GM21786 (cell line): ENCODE data around the gene OCSTAMP.

Source experiments
- ATAC-seq: cut with Tn5 transposase; IDR thresholded peaks from one replicate; pipeline ENCODE4 v1.9.1; 2021; ENCODE audit not compliant: unreplicated experiment

The OCSTAMP gene

DNA sequence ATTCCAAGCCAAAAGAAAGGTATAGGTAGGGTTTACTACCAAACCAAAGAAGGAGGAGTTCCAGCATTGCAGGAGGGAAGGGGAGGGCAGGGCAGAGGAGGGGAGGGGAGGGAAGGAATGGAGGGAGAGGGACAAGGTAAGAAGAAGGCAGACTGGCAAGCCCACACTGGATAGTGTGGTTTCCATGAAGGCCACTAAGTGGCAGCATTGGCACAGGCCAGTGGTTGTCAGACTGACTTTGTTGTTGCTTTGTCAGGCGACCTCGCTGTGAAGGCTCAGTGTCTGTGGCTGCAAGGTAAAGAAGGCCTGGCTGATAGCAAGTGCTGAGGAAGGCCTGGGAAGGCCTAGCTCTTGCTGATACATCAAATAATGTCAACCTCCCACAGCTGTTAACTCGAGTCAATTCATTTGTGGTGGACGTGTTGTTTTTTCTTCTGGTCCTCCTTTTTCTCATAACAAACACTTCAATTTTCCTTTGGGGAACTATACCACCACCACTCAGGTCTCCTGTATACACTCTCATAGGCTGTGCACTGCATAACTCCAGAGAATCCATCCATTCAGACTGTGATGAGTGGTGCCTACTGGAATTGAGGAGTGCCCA lies 29.4 kb downstream of the OCSTAMP start:
- ATAC-seq = no peak

DNA sequence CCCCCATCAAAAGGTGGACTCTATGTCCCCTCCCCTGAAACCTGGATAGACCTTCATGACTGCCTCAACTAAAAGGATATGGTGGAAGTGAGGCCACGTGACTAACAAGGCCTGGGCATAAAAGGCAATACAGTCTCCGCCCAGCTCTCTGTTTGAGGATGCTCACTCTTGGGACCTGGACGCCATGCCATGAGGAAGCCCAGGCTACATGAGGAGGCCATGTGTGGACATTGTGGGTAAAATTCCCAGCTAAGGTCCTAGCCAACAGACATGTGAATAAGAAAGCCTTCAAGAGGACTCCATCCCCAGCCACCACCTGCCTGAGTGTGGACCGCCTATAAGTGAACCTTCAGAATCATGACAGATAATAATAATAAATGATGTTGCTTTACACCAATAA lies 29.9 kb downstream of the OCSTAMP start:
- ATAC-seq = no peak

DNA sequence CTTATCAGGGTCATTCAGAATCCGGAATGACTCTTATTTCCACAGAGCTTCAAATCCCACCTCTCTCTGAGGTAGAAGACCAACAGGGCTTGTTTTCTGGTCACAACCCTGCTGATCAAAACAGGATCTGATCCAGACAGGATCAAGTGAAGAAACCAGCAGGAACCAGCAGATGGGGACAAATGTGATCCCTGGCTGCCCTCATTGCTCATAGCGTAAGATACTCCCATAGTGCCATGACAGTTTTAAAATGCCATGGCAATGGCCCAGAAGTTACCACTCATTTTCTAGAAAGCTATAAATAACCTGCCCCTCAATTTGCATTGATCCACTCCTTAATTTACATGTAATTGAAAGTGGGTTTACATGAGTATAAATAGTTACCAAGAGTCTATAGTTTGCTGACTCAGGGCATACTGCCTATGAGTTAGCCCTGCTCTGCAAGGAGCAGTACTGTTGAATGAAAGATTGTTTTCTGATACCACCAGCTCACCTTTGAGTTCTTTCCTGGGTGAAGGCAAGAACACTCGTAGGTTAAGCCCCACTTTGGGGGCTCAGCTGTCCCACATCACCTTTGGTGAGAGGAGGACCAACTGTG lies 30.9 kb downstream of the OCSTAMP start:
- no peak for ATAC-seq

DNA sequence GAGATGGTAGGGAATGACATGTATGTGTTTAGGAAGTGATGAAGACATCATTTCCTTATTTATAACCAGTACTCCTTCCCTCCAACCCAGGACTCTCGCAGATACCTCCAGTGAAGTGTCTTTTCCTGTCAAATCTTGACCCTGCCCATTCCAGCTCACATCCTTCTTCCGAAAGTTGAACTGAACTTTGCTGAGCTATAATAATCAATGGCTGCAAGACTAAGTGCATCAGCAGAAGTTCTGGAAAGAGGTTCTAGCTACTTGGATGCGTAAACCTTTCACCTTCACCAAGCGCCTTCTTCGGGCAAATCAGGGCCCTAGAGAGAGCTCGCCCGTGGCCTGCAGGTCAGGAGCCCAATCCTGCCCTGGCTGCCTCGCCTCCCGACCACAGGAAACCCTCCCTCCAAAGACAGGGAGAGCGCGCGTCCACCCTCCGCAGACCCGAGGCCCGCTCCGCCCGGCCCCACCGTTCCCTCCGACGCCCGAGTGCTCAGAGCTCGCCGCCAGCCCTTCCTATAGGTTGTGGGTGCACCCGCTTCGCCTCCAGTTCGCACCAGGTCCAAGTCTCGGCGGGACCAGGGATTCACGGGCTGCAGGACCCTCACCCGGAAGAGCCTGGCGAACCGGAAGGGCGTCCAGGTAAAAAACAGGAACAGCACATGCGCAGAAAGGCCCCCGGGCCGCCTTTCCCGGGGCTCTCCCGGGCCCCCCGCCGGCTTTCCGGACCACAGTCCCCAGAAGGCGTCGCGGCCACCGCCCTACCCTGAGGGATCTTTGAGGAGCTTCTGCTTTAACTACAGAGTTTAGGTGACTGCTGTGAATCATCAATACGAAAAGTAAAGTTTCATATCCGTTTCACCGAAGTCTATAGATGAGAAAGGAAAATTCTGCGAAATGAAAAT lies 37.3 kb downstream of the OCSTAMP start, which contains the start of gene ZNF334:
ZNF334 (minus strand) TSS at position 617 of the 902 bp plus-strand sequence. CDS start 1,457 bp downstream, outside the sequence.
- ATAC-seq = no peak

DNA sequence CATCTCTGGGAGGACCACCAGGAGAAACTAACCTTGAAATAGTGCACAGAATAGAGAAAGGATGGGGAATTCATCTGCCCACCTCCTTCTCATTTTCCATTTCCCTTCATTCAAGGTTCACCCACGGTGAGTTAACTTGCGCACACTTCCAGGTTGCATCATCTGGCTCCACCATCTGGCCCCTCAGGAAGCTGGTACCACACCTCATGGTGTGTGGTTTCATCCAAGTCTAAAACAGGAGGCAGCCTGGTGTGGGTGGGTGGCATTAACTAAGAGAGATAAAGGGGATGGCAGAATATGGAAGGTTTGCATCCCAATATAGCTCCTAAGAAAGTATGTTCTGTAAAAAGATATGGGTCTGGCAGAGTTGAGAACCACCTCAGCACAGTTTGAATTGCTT lies 40.9 kb downstream of the OCSTAMP start:
- ATAC-seq = no peak

DNA sequence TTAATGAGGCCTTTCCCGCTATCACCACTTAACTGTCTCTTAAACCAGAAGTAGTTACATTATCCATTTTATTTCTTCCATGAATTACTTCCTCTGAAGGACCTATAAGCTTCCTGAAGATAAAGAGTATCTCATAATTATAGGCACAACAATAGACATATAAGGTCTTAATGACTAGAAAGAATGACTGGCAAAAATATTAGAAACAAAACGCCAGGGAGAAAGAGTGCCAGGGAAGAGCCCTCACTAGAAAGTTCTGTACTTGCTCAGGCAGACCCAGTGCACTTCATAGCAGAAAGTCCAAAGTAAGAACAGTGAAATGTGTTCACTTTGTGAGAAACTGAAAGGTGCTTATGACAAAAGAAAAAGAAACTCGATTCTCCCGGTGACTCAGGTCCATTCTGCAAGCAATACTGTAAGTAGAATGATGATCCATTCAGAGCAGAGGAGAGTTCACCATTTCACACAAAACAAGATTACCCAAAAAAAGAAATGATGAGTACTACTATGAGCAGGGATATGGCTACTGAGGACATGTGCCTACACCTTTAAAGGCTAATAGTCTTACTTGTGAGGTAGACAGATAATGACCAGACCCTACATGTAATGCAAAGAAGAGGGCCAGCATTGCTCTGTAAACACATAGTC lies 42.6 kb downstream of the OCSTAMP start:
- ATAC-seq = no peak

DNA sequence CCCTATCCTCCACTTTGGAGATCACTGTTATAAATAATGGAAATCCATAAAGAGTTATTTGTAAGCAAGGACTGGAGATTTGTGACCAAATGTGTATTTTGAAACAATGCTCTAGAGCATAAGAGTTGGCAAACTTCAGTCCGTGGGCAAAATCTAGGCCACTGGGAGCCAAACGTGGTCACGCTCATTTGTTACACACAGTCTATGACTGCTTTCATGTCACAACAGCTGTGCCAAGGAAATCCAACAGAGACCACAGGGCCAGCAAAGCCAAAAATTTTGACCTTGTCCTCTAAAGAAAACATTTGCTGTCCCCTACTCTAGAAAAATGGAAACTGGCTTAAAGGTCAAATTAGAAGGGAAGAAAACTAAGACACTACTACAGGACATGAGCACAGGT lies 44.9 kb downstream of the OCSTAMP start:
- ATAC-seq = no peak

DNA sequence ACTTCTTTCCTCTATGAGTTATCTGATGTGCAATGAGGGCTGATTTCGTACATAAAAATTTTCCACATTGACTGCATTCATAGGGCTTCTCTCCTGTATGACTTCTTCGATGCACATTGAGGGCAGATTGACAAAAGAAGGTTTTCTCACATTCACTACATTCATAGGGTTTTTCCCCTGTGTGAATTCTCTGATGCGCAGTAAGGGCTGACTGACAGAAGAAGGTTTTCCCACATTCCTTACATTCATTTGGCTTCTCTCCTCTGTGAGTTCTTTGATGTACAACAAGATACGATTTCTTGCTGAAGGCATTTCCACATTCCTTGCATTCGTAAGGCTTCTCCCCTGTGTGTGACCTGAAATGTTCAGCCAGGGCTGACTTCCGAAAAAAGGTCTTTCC lies 48.5 kb downstream of the OCSTAMP start:
- ATAC-seq = no peak

DNA sequence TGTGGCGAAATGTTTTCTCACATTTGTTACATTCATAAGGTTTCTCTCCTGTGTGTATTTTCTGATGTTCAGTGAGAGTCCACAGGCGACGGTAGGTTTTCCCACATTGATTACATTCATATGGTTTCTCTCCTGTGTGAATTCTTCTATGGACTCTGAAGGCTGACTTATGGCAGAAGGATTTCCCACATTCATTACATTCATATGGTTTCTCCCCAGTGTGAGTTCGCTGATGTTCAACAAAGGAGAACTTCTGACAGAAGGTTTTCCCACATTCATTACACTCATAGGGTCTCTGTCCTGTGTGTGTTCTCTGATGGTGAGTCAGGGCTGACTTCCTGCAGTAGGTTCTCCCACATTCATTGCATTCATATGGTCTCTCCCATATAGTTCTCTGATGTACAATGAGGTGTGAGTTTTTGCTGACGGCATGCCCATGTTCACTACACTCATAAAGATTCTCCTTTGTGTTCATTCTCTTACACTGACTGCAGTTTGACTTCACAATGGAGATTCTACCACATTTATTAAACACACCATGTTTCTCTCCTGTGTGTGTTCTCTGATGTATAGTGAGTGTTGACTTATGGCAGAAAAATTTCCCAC lies 49.0 kb downstream of the OCSTAMP start:
- ATAC-seq = no peak

DNA sequence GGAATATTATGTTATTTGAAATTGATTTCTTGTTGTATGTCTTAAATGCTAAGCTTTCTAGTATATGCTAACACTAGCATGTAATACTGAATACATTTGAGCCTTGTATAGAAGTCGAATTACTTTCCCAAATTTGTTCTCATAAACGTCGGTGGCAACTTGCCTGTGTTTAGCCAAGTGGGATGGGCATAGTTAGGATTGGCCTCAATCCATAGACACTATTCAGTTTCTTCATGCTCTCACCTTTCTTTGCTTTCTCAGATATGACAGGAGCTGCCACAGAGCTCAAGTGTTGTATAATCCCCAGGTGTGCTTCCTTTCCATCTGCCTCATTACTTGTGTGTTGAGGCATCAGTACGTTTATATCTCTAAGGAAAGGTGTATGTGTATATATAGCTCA lies 56.4 kb downstream of the OCSTAMP start:
- ATAC-seq = no peak

DNA sequence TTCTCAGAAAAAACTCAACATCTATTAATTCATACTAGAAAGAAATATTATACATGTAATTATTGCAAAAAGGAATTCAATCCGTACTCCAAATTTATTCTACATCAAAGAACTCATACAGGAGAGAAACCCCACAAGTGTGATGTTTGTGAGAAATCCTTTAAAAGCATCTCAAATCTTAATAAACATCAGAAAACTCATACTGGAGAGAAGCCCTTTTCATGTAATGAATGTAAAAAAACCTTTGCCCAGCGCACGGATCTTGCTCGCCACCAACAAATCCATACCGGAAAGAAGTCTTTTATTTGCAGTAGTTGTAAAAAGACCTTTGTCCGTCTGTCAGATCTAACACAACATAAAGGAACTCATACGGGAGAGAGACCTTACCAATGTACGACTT lies 59.1 kb downstream of the OCSTAMP start:
- ATAC-seq = no peak
